Osteoblast (primary cell): ENCODE data around the gene STAMBPL1. TPM values are rescaled to one million over a fixed set of nuclear protein-coding genes. Genes with fewer than 3 reads are reported as not detected.

Source experiments
- DNase-seq: peaks from one replicate; pipeline ENCODE4 v3.0.0; 2011; ENCODE audit warnings: low spot score, mixed read lengths; ENCODE audit not compliant: insufficient read length; ENCODE audit errors: missing footprints
- H2AFZ ChIP-seq: 2 replicates; pipeline ENCODE4 v1.6.0; 2011; ENCODE audit warnings: mild to moderate bottlenecking, low read length
- H3K27ac ChIP-seq: 2 replicates; pipeline ENCODE4 v1.5.1; 2011; ENCODE audit warnings: mild to moderate bottlenecking, low read depth, low read length, moderate library complexity
- H3K27me3 ChIP-seq: 2 replicates; pipeline ENCODE4 v1.6.0; 2012; ENCODE audit warnings: mild to moderate bottlenecking, control low read depth, inconsistent platforms, low read length, moderate library complexity; ENCODE audit not compliant: insufficient read depth
- H3K36me3 ChIP-seq: 2 replicates; pipeline ENCODE4 v1.5.1; 2011; ENCODE audit warnings: mild to moderate bottlenecking, low read length, control low read depth, moderate library complexity; ENCODE audit not compliant: insufficient read depth
- H3K4me1 ChIP-seq: 2 replicates; pipeline ENCODE4 v1.5.1; 2011; ENCODE audit warnings: mild to moderate bottlenecking, low read length, control low read depth, moderate library complexity; ENCODE audit not compliant: insufficient read depth
- H3K4me2 ChIP-seq: 2 replicates; pipeline ENCODE4 v1.6.0; 2011; ENCODE audit warnings: mild to moderate bottlenecking, low read length; ENCODE audit not compliant: insufficient read depth
- H3K4me3 ChIP-seq: fragments of 200-600 bp; sonication (generic); 3 replicates; pipeline ENCODE4 v1.5.1; 2012; ENCODE audit warnings: mild to moderate bottlenecking, low read length, inconsistent platforms; ENCODE audit not compliant: insufficient read depth
- H3K79me2 ChIP-seq: 2 replicates; pipeline ENCODE4 v1.6.0; 2012; ENCODE audit warnings: mild to moderate bottlenecking, low read length, control low read depth, inconsistent platforms; ENCODE audit not compliant: insufficient read depth
- H3K9me3 ChIP-seq: 2 replicates; pipeline ENCODE4 v1.5.1; 2011; ENCODE audit warnings: low read depth, low read length, control low read depth
- H4K20me1 ChIP-seq: 2 replicates; pipeline ENCODE4 v1.6.0; 2012; ENCODE audit warnings: mild to moderate bottlenecking, low read length, control low read depth; ENCODE audit not compliant: insufficient read depth
- CTCF ChIP-seq: IDR thresholded peaks from 2 replicates; pipeline ENCODE4 v1.5.1; 2011; ENCODE audit warnings: mild to moderate bottlenecking, low read depth, low read length, moderate library complexity; ENCODE audit errors: extremely low read depth
- total RNA-seq: library from RNA; depleted of rRNA; stranded (reverse); fragments of >200 nt; gene quantifications from 2 replicates; pipeline ENCODE4 v1.2.3, GENCODE V29; 2012

STAMBPL1 gene
- total RNA-seq, 1 donor: 11.6 TPM

- Histone ChIP-seq H3K4me3 (no peak overlapping the region), H3K27me3 (no peaks in the 10 kb centered on the region), H3K36me3 (peaks cover 59% of the 10 kb centered on the region), H2AFZ (no peak overlapping the region), H4K20me1 (no peaks in the 10 kb centered on the region), H3K79me2 (no peaks in the 10 kb centered on the region), H3K27ac (no peak overlapping the region), H3K4me2 (peak overlapping the region; percentile 32), H3K4me1 (peaks cover 9% of the 10 kb centered on the region), H3K9me3 (no peaks in the 10 kb centered on the region)
- peak; percentile 56 for DNase-seq
- TF ChIP-seq CTCF: peak; percentile 87
These were observed 55.0 kb downstream of the STAMBPL1 start for GRCh38 chr10:88934900-88935672.

- Histone ChIP-seq H3K79me2 (no peaks in the 10 kb centered on the region), H3K27ac (no peak overlapping the region), H4K20me1 (no peaks in the 10 kb centered on the region), H3K27me3 (no peaks in the 10 kb centered on the region), H3K4me3 (no peak overlapping the region), H3K9me3 (no peaks in the 10 kb centered on the region), H3K4me2 (no peak overlapping the region), H3K36me3 (peaks cover 75% of the 10 kb centered on the region), H3K4me1 (peaks cover 9% of the 10 kb centered on the region), H2AFZ (no peak overlapping the region)
- no peak for TF ChIP-seq CTCF
- DNase-seq: no peak
These were observed 56.6 kb downstream of the STAMBPL1 start for GRCh38 chr10:88936656-88937055.

- no peaks in the 10 kb centered on the region for H3K9me3 ChIP-seq
- H2AFZ ChIP-seq: no peak overlapping the region
- no peaks in the 10 kb centered on the region for H3K27me3 ChIP-seq
- no peak for TF ChIP-seq CTCF
- H3K27ac ChIP-seq: no peak overlapping the region
- H3K4me2 ChIP-seq: no peak overlapping the region
- H3K4me1 ChIP-seq: peaks cover 9% of the 10 kb centered on the region
- H3K79me2 ChIP-seq: no peaks in the 10 kb centered on the region
- H3K36me3 ChIP-seq: peaks cover 88% of the 10 kb centered on the region
- H4K20me1 ChIP-seq: no peaks in the 10 kb centered on the region
- DNase-seq: no peak
- H3K4me3 ChIP-seq: no peak overlapping the region
These were observed 58.0 kb downstream of the STAMBPL1 start for GRCh38 chr10:88938039-88938438.

GRCh38 chr10:88938938-88939337 is 58.9 kb downstream of the STAMBPL1 start:
- no peak overlapping the region for H3K4me2 ChIP-seq
- H3K9me3 ChIP-seq: no peaks in the 10 kb centered on the region
- H2AFZ ChIP-seq: no peak overlapping the region
- H3K4me1 ChIP-seq: peaks cover 9% of the 10 kb centered on the region
- TF ChIP-seq CTCF: no peak
- no peak for DNase-seq
- no peaks in the 10 kb centered on the region for H4K20me1 ChIP-seq
- H3K4me3 ChIP-seq: no peak overlapping the region
- H3K27me3 ChIP-seq: no peaks in the 10 kb centered on the region
- H3K36me3 ChIP-seq: peaks cover 91% of the 10 kb centered on the region
- H3K27ac ChIP-seq: no peak overlapping the region
- H3K79me2 ChIP-seq: no peaks in the 10 kb centered on the region
